OCI-LY7 (cell line): ENCODE results near the gene AUTS2. TPM values are rescaled to one million over a fixed set of nuclear protein-coding genes. Genes with fewer than 3 reads are reported as not detected.

ENCODE experiments used
- BruUV-seq: library from RNA; stranded (reverse); fragments of 400-500 nt; replicated peaks from 2 replicates; lab custom pipeline; 2021; lab: Mats Ljungman, UMichigan
- CTCF ChIA-PET: fragments of 300-600 bp; sonication (Branson Sonifier 250); formaldehyde crosslinking; loops from one replicate; lab custom pipeline; 2022; ENCODE audit warnings: antibody characterized with exemption; ENCODE audit not compliant: unreplicated experiment; lab: Charles Lee
- POLR2A ChIA-PET: fragments of 300-600 bp; sonication (Branson Sonifier 250); formaldehyde crosslinking; loops from one replicate; lab custom pipeline; 2022; ENCODE audit warnings: antibody characterized with exemption; lab: Charles Lee
- DNase-seq: peaks from one replicate; pipeline ENCODE4 v3.0.0-alpha.2; 2015; ENCODE audit warnings: low spot score
- H2AFZ ChIP-seq: fragments of 200-600 bp; sonication (generic), shearing (Covaris generic); 2 replicates; pipeline ENCODE4 v1.6.1; 2014; ENCODE audit warnings: mild to moderate bottlenecking, antibody characterized with exemption, low read length, moderate library complexity
- H3K27ac ChIP-seq: fragments of 200-600 bp; sonication (generic); 2 replicates; pipeline ENCODE4 v1.5.1; 2014; ENCODE audit warnings: mixed run types, low read depth, mild to moderate bottlenecking, moderate library complexity, low read length, inconsistent platforms; ENCODE audit not compliant: poor library complexity, severe bottlenecking
- H3K36me3 ChIP-seq: fragments of 200-600 bp; sonication (generic); 2 replicates; pipeline ENCODE4 v1.6.1; 2014; ENCODE audit warnings: mild to moderate bottlenecking, antibody characterized with exemption, low read length, moderate library complexity, mixed read lengths; ENCODE audit not compliant: insufficient read depth
- H3K4me1 ChIP-seq: fragments of 200-600 bp; sonication (generic); 2 replicates; pipeline ENCODE4 v1.5.1; 2014; ENCODE audit warnings: mild to moderate bottlenecking, low read length; ENCODE audit not compliant: insufficient read depth, poor library complexity, severe bottlenecking
- H3K4me2 ChIP-seq: fragments of 200-600 bp; sonication (generic); 2 replicates; pipeline ENCODE4 v1.6.1; 2014; ENCODE audit warnings: mild to moderate bottlenecking, low read length
- H3K4me3 ChIP-seq: fragments of 200-600 bp; sonication (generic); 2 replicates; pipeline ENCODE4 v1.5.1; 2014; ENCODE audit warnings: mild to moderate bottlenecking, low read depth, low read length; ENCODE audit not compliant: poor library complexity, severe bottlenecking
- H3K79me2 ChIP-seq: fragments of 200-600 bp; sonication (generic); 2 replicates; pipeline ENCODE4 v1.6.1; 2016; ENCODE audit warnings: low read depth, mild to moderate bottlenecking, low read length, moderate library complexity, mixed read lengths; ENCODE audit not compliant: insufficient read depth
- H3K9me2 ChIP-seq: fragments of 200-600 bp; sonication (generic); 2 replicates; pipeline ENCODE4 v1.6.1; 2016; ENCODE audit warnings: mild to moderate bottlenecking, low read length, mixed read lengths; ENCODE audit not compliant: insufficient read depth
- H3K9me3 ChIP-seq: fragments of 200-600 bp; sonication (generic); 2 replicates; pipeline ENCODE4 v1.6.1; 2014; ENCODE audit warnings: mild to moderate bottlenecking, mixed run types, low read length, mixed read lengths
- H4K20me1 ChIP-seq: fragments of 200-600 bp; sonication (generic); 2 replicates; pipeline ENCODE4 v1.6.1; 2014; ENCODE audit warnings: mild to moderate bottlenecking, antibody characterized with exemption, low read length, moderate library complexity, mixed read lengths; ENCODE audit not compliant: insufficient read depth
- CTCF ChIP-seq: fragments of 200-600 bp; sonication (generic); conservative IDR thresholded peaks from 2 replicates; pipeline ENCODE4 v1.5.1; 2014; ENCODE audit warnings: mild to moderate bottlenecking, antibody characterized with exemption, low read length, moderate library complexity, mixed read lengths
- EZH2phosphoT487 ChIP-seq: fragments of 200-600 bp; sonication (generic); IDR thresholded peaks from 2 replicates; pipeline ENCODE4 v1.6.1; 2018; ENCODE audit warnings: low read depth, borderline replicate concordance, mild to moderate bottlenecking, mixed run types, antibody characterized with exemption, low read length, moderate library complexity, mixed read lengths
- intact Hi-C: fragments of 100-400 bp; cut with micrococcal nuclease; formaldehyde crosslinking; loops from one replicate; pipeline ENCODE4 v1.10.0; 2022; ENCODE audit not compliant: unreplicated experiment
- total RNA-seq, 2 experiments: library from RNA; depleted of rRNA in 1 of 2; stranded (reverse); fragments of >200 nt in 1 of 2; shearing (Covaris generic) in 1 of 2; gene quantifications; 2 replicates each; pipeline ENCODE4 v1.2.3, GENCODE V29; 2014 to 2022

Gene AUTS2
- total RNA-seq, 2 experiments from 2014 or later: 37.9 to 78.5 TPM

- DNase-seq: no peak
- H3K27ac ChIP-seq: no peak overlapping the region
- ChIA-PET CTCF (no interaction called here), POLR2A (interaction anchor here (0.6 to 1.4 kb wide), 5 partner anchors 10 to 183 kb away, joined by 3 to 7 read pairs (median 4); no protein-coding TSS in a partner anchor)
- no peak overlapping the region for H3K4me2 ChIP-seq
- H3K79me2 ChIP-seq: no peaks in the 10 kb centered on the region
- BruUV-seq: no TSS peak
- no peak overlapping the region for H3K4me3 ChIP-seq
- intact Hi-C loops: no loop called here
- no peaks in the 10 kb centered on the region for H3K9me3 ChIP-seq
- no peaks in the 10 kb centered on the region for H3K36me3 ChIP-seq
- no peak overlapping the region for H2AFZ ChIP-seq
- H3K9me2 ChIP-seq: no peaks in the 10 kb centered on the region
- H3K4me1 ChIP-seq: no peaks in the 10 kb centered on the region
- H4K20me1 ChIP-seq: 0 out of 2 replicates have a peak, but pooled peaks cover 4% of the 10 kb centered on the region
- no peak for TF ChIP-seq CTCF
- TF ChIP-seq EZH2phosphoT487: no peak
These were observed 494.3 kb downstream of the AUTS2 start for GRCh38 chr7:70092314-70093204.

- no peak overlapping the region for H3K27ac ChIP-seq
- intact Hi-C loops: no loop called here
- H3K4me3 ChIP-seq: no peak overlapping the region
- no peaks in the 10 kb centered on the region for H3K9me2 ChIP-seq
- H3K79me2 ChIP-seq: no peaks in the 10 kb centered on the region
- H3K4me2 ChIP-seq: no peak overlapping the region
- 0 out of 2 replicates have a peak, but pooled peaks cover 4% of the 10 kb centered on the region for H4K20me1 ChIP-seq
- no peaks in the 10 kb centered on the region for H3K9me3 ChIP-seq
- BruUV-seq: no TSS peak
- CTCF ChIA-PET: no interaction called here
- DNase-seq: no peak
- H3K4me1 ChIP-seq: no peaks in the 10 kb centered on the region
- H3K36me3 ChIP-seq: no peaks in the 10 kb centered on the region
- H2AFZ ChIP-seq: no peak overlapping the region
- TF ChIP-seq EZH2phosphoT487: no peak
- no peak for TF ChIP-seq CTCF
- POLR2A ChIA-PET: interaction anchor here (0.6 kb wide), 1 partner anchor 184 kb away, joined by 4 read pairs; no protein-coding TSS in a partner anchor
These were observed 495.1 kb downstream of the AUTS2 start for GRCh38 chr7:70093205-70093904.
